Epithelial cell of prostate (primary cell): Measurements from ENCODE around the gene KCNN1.
"Not testable (repeated sequence)": the region's sequence is repeated elsewhere in the genome, so short reads cannot be mapped to it uniquely, and the experiment has no call there.

Source experiments
- DNase-seq: peaks from one replicate; pipeline ENCODE4 v3.0.0-alpha.2; 2011; ENCODE audit warnings: low read depth, low spot score
- H3K27ac ChIP-seq: fragments of 450-650 bp; 2 replicates; pipeline ENCODE4 v1.5.1; 2017; ENCODE audit warnings: mild to moderate bottlenecking

Gene KCNN1

DNA sequence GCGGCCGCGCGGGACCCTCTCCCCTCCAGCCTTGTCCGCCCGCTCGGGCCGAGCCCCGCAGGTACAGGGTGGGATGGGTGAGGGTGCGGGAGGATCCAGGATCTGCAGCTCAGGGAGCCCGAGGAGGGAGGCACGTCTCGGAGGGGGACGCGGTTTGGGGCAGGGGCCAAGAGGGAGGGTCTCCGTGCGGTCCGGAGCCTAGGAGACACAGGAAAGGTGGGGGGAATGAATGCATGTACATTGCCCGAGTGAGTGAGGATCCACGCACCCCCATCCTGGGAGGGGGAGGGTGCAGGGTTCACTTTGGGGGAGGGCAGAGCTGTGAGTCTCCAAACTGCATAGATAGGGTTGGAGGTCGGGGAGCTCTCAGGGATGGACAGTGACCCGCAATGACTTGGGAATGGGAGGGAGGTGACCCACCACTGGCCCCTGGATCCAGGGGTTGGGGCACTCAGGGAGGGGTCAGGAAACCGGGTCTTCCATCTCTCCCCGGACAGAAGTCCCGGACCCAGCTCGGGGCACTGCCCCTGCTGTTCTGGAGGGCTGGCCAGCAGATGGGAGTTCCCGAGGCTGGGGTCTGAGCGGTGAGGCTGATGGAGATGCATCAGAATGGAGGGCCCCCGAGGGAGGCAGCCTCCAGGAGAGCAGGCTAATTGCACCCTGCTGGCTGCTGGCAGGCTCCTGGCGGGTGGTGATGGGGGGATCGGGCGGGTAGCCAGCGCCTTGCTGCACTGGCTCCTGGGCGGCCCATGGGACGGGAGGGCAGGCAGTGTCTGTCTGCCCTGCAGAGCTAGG is 547 bp downstream of the KCNN1 start:
- DNase-seq: no peak

DNA sequence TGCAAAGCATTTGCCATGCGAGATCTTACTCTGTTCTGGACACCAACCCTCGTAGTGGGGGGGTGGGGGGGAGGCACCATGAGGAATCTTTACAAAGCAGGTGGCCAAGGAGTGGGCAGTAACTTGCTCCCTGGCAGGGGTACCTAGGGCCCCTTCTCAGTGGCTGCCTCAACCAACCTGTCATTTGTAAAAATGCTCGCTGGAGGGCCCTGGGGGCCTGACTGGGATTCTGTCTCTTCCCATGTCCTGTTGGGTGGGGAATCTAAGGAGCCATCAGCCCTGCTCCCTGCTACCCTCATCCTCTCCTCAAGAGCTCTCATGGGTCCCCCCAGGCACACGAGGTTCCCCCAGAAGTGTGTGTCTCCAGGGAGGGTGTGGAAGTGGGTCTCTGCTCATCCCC is 1.5 kb downstream of the KCNN1 start:
- no peak overlapping the region for H3K27ac ChIP-seq

More for the DNA sequence above, 547 bp downstream of the KCNN1 start:
- H3K27ac ChIP-seq: no peak overlapping the region

DNA sequence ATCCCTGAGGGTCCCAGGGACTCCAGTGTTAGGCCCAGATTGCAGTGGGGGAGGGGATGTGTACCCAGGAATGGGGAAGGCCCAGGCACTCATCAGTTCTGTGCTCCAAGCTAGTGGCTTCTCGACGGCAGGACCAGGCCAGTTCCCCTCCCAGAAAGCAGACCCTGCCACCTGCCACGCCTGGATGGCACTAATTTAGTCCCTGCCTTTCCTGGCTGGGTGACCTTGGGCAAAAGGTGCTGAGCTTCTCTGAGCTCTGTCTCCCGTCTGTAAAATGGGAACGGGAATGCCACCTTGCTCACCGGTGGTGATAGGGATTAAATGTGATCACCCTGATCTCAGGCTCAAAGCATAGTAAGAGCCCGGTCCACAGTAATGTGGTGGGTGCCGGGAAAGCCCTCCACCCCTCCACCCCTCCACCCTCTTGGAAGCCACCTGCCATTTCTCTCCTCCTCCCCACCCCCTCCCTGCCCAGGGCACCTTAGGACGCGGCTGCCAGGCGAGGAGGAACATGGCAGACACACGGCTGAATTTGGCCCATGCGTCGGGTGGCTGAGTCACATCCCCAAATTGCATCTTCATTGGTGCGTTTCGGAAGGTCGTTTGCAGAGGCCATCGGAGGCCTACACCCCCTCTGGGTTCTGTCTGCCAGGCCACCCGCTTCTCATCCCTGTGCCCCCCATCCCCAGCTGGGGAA is 2.3 kb downstream of the KCNN1 start:
- DNase-seq: no peak

More for the DNA sequence above, 1.5 kb downstream of the KCNN1 start:
- no peak for DNase-seq

DNA sequence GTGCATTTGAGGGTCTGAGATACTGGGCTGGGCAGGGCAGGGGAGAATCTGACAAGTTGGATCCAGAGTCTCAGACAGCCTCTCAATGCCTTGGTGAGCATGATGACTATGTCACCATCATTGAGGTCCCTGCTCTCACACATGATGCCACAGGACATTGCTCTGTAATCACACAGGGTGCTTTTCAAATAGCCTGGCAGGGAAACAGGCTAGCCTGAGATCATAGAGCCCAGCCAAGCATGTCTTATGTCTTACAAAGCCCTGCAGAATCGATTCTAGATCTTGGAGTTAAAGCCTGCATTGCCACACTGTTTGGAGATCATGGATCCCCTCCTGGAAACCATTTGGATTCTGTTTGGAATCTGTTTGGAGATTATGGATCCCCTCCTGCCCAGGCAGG is 5.3 kb downstream of the KCNN1 start:
- no peak overlapping the region for H3K27ac ChIP-seq

More for the DNA sequence above, 2.3 kb downstream of the KCNN1 start:
- no peak overlapping the region for H3K27ac ChIP-seq

DNA sequence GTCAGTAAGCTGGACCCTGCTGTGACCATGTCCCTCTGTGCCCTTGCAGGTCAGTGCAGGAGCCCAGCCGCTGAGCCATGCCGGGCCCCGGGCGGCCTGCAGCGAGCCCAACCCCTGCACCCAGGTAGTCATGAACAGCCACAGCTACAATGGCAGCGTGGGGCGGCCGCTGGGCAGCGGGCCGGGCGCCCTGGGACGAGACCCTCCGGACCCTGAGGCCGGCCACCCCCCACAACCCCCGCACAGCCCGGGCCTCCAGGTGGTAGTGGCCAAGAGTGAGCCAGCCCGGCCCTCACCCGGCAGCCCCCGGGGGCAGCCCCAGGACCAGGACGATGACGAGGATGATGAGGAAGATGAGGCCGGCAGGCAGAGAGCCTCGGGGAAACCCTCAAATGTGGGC is 6.9 kb downstream of the KCNN1 start:
- DNase-seq: no peak
- H3K27ac ChIP-seq: no peak overlapping the region

More for the DNA sequence above, 5.3 kb downstream of the KCNN1 start:
- DNase-seq: no peak

DNA sequence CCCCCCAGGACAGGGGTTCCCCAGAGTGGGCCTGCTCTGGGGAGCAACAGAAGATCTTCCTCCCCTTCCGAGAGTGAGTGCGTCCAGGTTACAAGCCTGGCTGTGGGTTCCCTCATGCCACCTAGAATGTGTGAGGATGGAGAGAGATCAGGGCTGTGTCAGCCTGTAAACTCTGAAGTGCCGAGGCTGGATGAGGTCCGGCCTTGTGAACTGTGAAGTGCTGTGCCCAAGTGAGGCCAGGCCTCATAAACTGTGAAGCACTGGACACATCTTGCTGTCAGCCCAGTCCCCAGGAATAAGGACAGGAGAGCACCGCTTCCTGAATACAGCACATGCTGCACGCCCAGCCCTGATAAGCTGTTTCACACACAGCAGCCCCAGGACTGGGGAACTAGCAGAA is 7.6 kb downstream of the KCNN1 start:
- DNase-seq: no peak
- no peak overlapping the region for H3K27ac ChIP-seq

DNA sequence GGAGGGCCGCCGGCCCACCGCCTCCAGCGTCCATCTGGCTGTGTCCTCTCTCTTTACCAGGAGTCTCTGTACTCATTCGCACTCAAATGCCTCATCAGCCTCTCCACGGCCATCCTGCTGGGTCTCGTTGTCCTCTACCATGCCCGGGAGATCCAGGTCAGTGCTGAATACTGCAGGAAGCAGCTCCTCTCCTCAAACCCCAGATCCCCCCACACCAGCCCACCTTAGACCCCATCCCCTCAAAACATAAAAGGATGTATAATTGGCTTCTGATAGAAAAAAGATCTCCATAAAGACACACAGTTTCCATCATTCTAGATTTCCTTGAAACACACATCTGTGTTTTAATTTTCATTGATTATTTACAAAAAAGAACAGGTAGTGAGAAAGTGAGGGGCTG is 8.1 kb downstream of the KCNN1 start:
- H3K27ac ChIP-seq: no peak overlapping the region
- DNase-seq: no peak

DNA sequence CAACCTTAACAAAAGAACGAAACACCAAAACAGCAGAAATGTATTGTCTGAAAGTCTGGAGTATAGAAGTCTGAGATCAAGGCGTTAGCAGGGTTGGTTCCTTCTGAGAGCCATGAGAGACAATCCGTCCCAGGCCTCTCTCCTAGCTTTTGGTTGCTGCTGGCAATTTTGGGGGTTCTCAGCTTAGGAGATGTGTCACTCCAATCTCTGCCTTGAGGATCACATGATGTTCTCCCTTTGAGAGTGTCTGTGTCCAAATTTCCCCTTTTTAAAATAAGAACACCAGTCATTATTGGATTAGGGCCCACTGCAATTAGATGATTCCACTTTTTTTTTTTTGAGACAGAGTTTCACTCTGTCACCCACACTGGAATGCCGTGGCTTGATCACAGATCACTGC is 10.1 kb downstream of the KCNN1 start:
- no peak overlapping the region for H3K27ac ChIP-seq
- DNase-seq: no peak

DNA sequence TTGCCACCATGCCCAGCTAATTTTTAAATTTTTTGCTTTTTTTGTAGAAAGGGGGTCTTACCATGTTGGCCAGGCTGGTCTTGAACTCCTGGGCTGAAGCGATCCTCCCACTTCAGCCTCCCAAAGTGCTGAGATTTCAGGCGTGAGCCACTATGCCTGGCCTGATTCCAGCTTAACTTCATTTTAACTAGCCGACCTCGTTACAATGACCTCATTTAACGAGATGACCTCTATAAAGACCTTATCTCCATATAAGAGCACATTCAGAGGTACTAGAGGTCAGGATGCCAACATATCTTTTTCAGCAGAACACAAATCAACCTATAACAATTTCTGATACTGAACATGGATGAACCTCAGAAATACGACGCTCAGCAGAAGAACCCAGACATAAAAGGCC is 10.6 kb downstream of the KCNN1 start:
- no peak for DNase-seq
- no peak overlapping the region for H3K27ac ChIP-seq

DNA sequence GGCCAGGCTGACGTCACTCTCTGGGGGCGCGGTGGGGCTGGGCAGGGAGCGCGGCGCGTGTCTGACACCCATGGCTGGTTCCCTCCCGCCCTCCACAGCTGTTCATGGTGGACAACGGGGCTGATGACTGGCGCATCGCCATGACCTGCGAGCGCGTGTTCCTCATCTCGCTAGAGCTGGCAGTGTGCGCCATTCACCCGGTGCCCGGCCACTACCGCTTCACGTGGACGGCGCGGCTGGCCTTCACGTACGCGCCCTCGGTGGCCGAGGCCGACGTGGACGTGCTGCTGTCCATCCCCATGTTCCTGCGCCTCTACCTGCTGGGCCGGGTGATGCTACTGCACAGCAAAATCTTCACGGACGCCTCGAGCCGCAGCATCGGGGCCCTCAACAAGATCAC is 14.7 kb downstream of the KCNN1 start:
- DNase-seq: no peak
- no peak overlapping the region for H3K27ac ChIP-seq

DNA sequence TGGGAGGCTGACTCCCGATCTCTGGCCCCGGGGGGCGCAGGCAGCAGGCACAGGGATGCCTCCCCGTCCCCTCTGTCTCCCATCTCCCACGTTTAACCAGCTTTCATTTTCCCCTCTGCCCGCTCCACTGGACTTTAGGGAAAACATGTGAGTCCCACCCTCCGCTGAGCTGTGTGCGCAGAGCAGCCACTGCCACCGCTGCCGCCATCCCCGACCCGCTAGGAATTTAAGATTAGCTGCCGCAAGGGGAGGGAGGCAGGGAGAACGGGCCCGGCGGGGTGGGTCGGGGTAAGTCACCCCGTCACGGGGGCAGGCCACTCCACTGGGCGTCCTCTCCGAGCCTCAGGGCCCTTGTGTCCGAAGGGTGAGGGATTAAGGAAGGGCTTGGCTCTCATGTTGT is 15.5 kb downstream of the KCNN1 start:
- H3K27ac ChIP-seq: no peak overlapping the region
- DNase-seq: no peak

DNA sequence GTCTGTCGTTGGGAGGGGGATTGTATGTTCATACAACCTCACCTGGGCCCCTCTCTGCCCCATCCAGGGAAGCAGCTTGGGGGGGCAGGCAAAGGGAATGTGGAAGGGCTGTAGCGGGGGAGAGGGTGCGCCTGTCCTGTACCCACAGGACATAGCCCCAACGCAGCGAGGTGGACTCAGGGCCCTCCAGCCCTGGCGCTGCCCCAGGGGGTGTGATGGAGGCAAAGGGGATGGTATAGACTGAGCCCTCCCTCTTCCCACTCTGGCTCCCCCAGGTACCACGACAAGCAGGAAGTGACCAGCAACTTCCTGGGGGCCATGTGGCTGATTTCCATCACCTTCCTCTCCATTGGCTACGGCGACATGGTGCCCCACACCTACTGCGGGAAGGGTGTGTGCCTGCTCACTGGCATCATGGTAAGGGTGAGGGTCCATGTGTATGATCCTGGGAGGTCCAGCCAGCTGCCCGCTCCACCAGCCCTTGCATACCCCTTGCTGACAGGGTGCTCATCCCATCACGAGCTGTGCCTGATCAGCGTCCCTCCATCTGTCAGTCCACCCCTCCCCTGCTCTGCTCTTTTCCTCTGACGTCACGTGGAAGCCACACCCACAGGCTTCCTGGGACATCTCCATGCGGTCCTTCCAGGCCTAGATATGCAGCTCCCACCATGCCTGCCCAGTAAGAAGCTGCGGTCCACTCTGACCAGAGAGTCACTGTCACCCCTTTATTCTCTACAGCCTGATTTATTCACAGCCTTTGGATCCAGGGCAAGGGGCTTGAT is 18.3 kb downstream of the KCNN1 start:
- DNase-seq: no peak
- H3K27ac ChIP-seq: no peak overlapping the region

DNA sequence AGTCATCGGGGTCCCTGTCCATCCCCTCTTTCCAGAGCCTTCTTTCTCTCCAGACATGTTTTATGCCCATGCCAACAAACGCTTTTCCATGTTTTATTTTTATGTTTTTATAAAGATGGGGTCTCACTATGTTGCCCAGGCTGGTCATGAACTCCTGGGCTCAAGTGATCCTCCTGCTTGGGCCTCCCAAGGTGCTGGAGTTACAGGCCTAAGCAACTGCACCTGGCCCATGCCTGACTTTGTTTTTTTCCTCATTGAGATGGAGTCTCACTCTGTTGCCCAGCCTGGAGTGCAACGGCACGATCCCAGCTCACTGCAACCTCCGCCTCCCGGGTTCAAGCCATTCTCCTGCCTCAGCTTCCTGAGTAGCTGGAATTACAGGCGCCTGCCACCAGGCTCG is 19.7 kb downstream of the KCNN1 start:
- H3K27ac ChIP-seq, DNase-seq: not testable (repeated sequence)

DNA sequence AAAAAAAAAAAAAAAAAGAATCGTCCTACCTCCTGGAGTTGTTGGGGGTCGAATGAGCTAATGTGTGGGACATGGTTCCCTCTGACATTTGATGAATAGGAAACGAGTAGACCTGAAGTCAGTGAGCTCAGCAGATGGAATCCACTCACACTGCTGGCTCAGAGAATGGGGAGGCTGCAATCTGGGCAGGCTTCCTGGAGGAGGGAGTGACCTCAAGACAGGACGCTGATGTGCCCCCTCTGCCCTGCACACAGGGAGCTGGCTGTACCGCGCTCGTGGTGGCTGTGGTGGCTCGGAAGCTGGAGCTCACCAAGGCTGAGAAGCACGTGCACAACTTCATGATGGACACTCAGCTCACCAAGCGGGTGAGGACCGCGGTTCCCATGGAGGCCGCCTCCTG is 21.3 kb downstream of the KCNN1 start:
- DNase-seq: no peak
- no peak overlapping the region for H3K27ac ChIP-seq

DNA sequence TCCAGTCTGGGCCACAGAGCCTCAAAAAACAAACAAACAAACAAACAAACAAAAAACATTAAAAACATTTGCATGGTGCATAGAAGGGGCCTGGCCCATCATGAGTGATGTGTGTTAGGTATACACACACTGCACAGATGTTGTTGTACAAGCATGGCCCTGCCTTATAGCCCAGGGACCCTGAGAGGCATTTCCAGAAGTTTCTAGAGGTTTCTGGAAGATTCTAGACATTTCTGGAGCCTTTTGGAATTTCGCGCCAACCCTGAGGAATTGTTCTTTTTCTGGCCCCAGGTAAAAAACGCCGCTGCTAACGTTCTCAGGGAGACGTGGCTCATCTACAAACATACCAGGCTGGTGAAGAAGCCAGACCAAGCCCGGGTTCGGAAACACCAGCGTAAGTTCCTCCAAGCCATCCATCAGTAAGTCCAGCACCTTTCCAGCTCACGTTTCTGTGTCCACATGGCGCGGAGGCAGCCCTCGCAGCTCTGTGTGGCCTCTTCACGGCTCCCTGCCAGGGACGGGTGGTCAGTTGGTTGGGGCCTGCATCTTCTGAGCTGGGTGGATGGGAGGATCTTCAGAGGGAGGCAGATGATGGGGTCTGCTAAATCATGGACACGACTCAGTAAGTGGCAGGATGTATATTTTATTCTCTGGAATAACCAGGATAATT is 22.7 kb downstream of the KCNN1 start:
- no peak for DNase-seq
- no peak overlapping the region for H3K27ac ChIP-seq

DNA sequence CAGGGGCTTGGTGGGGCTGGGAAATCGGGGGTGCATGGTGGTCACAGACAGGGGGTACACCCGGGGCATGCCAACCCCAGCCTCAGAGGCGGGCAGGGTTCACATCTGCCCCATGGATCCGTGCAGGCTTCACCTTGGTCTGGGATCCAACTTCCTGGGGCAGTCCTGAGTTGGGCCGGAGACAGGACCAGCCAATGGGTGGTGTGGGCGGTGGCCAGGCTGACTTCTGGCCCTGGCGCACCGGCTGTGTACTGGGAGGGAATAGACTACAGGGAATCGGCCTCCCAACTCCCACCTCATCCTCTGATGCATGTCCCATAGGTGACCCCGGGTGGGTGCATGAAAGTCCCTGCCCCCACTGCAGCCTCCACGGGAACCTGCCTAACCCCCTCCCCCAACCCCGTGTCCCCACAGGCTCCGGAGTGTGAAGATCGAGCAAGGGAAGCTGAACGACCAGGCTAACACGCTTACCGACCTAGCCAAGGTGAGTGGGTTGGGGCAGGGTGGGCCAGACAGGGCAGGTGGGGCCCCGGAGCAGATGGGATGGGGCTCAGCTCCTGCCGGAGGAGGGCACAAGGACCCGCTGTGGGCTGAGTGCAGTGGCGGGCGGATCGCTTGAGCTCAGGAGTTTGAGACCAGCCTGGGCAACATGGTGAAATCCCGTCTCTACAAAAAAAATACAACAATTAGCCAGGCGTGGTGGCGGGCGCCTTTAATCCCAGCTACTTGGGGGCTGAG is 26.3 kb downstream of the KCNN1 start:
- DNase-seq: no peak
- H3K27ac ChIP-seq: no peak overlapping the region

DNA sequence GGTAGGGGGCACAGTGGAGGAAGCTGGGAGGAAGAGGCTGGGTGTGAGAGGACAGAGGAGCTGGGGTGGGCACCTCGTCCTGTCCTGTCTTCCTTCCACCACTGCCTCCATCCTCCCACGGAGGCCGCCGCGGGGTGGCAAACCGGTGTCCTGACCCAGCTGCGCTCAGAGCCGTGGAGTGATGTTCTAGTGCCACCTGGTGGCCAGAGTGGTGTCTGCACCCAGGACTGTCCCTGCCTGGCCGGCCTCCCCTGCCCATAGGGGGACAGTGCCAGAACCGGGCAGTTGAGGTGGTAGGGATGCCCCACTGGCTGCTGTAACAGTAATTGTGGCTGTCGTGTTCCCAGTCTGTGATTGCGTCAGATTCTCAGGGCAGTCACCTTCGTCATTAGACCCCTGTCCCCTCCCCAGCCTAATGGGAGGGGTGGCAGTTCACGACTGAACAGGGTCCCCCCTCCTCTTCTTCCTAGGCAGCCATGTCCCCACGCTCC is 30.0 kb downstream of the KCNN1 start:
- DNase-seq: no peak
- H3K27ac ChIP-seq: no peak overlapping the region

DNA sequence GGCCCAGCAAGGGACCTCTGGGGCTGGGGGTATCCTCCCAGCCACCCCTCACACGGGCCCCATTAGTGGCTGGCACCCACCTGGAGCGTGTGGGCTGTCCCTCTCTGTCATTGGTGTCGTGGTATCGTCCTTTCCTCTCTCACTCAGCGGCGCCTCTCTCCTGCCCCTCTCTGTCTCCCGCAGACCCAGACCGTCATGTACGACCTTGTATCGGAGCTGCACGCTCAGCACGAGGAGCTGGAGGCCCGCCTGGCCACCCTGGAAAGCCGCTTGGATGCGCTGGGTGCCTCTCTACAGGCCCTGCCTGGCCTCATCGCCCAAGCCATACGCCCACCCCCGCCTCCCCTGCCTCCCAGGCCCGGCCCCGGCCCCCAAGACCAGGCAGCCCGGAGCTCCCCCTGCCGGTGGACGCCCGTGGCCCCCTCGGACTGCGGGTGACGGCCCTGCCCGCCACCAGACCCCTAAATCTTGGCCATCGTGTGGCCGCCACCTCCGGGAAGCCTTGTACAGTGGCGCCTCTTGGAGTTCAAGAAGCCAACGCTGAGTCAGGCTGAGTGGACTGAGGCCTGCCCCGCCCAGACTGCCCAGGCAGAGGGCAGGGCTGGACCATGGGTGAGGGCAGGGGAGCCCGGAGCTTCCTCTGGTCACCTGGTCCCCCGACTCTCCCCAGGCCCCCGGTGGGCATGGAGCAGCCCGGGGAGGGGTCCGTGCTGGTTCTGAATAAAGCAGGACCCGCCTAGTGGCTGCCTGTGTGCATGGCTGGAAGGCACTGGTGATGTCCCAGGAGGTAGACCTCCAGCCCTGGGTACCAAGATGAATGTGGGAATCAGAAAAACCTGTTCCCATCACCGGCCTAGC is 31.3 kb downstream of the KCNN1 start:
- DNase-seq: no peak
- no peak overlapping the region for H3K27ac ChIP-seq

DNA sequence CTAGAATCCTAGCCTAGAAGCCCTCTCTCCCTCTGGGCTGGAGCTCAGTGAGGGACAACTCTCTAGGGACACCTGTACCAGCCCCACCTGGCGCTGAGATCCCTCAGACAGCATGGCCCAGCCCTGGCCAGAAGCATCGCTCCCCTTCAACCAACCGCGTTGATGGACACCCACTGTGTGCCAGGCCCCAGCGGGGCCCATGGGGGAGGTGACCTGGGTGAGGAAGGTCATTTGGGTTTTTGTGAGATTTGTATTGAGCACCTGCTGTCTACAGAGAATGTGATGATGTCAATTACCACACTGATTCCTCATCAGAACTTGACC is 31.9 kb downstream of the KCNN1 start:
- no peak overlapping the region for H3K27ac ChIP-seq
- DNase-seq: no peak
